ENCODE measurements around the gene GJA4. TPM values are rescaled to one million over a fixed set of nuclear protein-coding genes. Genes with fewer than 3 reads are reported as not detected.

GJA4 gene
- total and polyA plus RNA-seq, 2 of the 8 experiments (the other 6 are each of a cell fraction or from before 2014, with no cell fraction given), result 3.2 to 3.9 TPM

DNA sequence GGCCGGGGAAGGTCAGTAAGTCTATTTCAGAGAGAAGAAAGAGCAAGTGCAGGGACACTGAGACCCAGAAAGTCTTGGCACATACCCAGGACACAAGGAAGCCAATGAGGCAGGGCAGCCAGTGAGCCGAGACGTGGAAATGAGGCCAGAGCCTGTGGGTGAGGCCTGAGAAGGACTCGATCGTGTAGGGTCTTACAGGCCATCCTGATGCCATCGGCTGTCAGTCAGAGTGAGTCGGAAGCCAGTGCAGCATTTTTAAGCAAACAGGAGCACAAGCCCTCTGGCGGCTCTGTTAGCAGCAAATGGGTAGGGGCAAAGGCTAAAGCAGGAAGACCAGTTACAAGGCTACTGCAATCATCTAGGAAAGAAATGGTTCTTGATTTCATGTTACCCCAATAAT is 17.8 kb upstream of the GJA4 start:
- no peak overlapping the region for H2AFZ ChIP-seq (ENCODE audit: low read length)
- H3K27ac ChIP-seq (ENCODE audit: low read depth, low read length), result no peak overlapping the region
- H4K5ac ChIP-seq (ENCODE audit: insufficient read length, low read depth, low read length), result no peak overlapping the region
- ChIA-PET CTCF (ENCODE audit: partially characterized antibody) (interaction anchor here (0.9 to 1.8 kb wide), 5 partner anchors 10 to 78 kb away, joined by 3 to 8 read pairs (median 3); partner anchors contain the start of gene GJB4), POLR2A (ENCODE audit: partially characterized antibody) (no interaction called here)
- H3K23me2 ChIP-seq (ENCODE audit: low read depth, low read length), result peaks cover 8% of the 10 kb centered on the region; the same call in 1 of the 2 replicates
- H3K9me3 ChIP-seq (ENCODE audit: insufficient read depth in 2 of 2, low read depth in 1 of 2, low read length in 1 of 2), result no peaks in the 10 kb centered on the region
- no peak overlapping the region for H4K91ac ChIP-seq (replicated peaks; ENCODE audit: insufficient read length, low read length)
- H3K18ac ChIP-seq (ENCODE audit: extremely low read depth, low read length), result no peak overlapping the region
- H3K27me3 ChIP-seq (replicated peaks in 1 of 4; ENCODE audit: control insufficient read depth in 3 of 4, extremely low read depth in 1 of 4, insufficient read depth in 3 of 4, low read length in 3 of 4), result 0 out of 7 replicates have a peak, but pooled peaks cover 0 to 3% (median 0%) of the 10 kb centered on the region in 4 experiments
- H4K20me1 ChIP-seq (replicated peaks in 1 of 2; ENCODE audit: control insufficient read depth in 1 of 2, insufficient read depth in 2 of 2, low read length in 2 of 2), result no peaks in the 10 kb centered on the region
- no peak overlapping the region for H3K23ac ChIP-seq (ENCODE audit: insufficient read length)
- no peak overlapping the region for H2BK20ac ChIP-seq (ENCODE audit: low read length)
- H2BK12ac ChIP-seq (ENCODE audit: low read depth, low read length), result no peak overlapping the region
- no peak overlapping the region for H2BK120ac ChIP-seq (replicated peaks; ENCODE audit: low read depth, low read length)
- no peak for FAIRE-seq
- H2BK15ac ChIP-seq (ENCODE audit: low read length), result no peak overlapping the region
- no peaks in the 10 kb centered on the region for H3K79me2 ChIP-seq (ENCODE audit: control insufficient read depth in 1 of 2, insufficient read depth in 2 of 2, low read length in 2 of 2)
- H3K4me3 ChIP-seq (ENCODE audit: extremely low read depth in 1 of 4, insufficient read depth in 2 of 4, low read depth in 3 of 4, low read length in 4 of 4), result no peak overlapping the region
- H2AK5ac ChIP-seq (ENCODE audit: low read depth, low read length), result no peak overlapping the region
- no peaks in the 10 kb centered on the region for H3K4me1 ChIP-seq (replicated peaks in 1 of 4; ENCODE audit: control insufficient read depth in 3 of 4, insufficient read depth in 4 of 4, low read length in 3 of 4)
- no peak overlapping the region for H3K56ac ChIP-seq (replicated peaks; ENCODE audit: insufficient read length, low read depth, low read length)
- no peak overlapping the region for H3K9ac ChIP-seq (replicated peaks in 1 of 4; ENCODE audit: extremely low read depth in 1 of 4, low read depth in 3 of 4, low read length in 3 of 4)
- H3K79me1 ChIP-seq (ENCODE audit: low read depth, low read length), result no peaks in the 10 kb centered on the region
- WGBS, 2 experiments (ENCODE audit: extremely low coverage in 1 of 2, insufficient coverage in 1 of 2, insufficient read length in 1 of 2, insufficient replicate concordance in 2 of 2, low coverage in 1 of 2, low lambda C conversion rate in 2 of 2, missing lambda C conversion rate in 1 of 2), result 86% methylated on average over 8 of the region's 8 CpGs; no CpG with 5 or more reads in 1 of the 2 experiments
- H3K14ac ChIP-seq (ENCODE audit: insufficient read length), result no peak overlapping the region
- no peak overlapping the region for H3K4ac ChIP-seq (replicated peaks; ENCODE audit: insufficient read length, low read depth, low read length)
- H2BK5ac ChIP-seq (ENCODE audit: low read depth, low read length), result no peak overlapping the region
- no peak overlapping the region for H4K8ac ChIP-seq (ENCODE audit: extremely low read depth, insufficient read depth, low read length)
- no peaks in the 10 kb centered on the region for H3K36me3 ChIP-seq (ENCODE audit: control insufficient read depth in 2 of 4, insufficient read depth in 4 of 4, low read length in 3 of 4)
- no peak overlapping the region for H3K4me2 ChIP-seq (ENCODE audit: insufficient read depth in 1 of 2, low read depth in 2 of 2, low read length in 2 of 2)
- DNase-seq (ENCODE audit: low read depth in 1 of 2, low spot score in 2 of 2), result no peak
- TF ChIP-seq KDM4A (IDR thresholded peaks at IDR 0.05; ENCODE audit: low read depth, low read length, severe bottlenecking), result no peak
